Measurements from ENCODE around the gene FGD5.

Gene FGD5

GRCh38 chr3:14959359-14959943 is 140.7 kb downstream of the FGD5 start:
- no peak for DNase-seq (ENCODE audit: low read depth in 2 of 2, low spot score in 1 of 2)

GRCh38 chr3:14962762-14963161 is 144.0 kb downstream of the FGD5 start:
- no peak for DNase-seq (ENCODE audit: low read depth in 2 of 2, low spot score in 1 of 2)

- DNase-seq (ENCODE audit: low read depth in 2 of 2, low spot score in 1 of 2): no peak
Measured at GRCh38 chr3:14967285-14967684, 148.5 kb downstream of the FGD5 start.

- no peak for DNase-seq (ENCODE audit: low read depth in 2 of 2, low spot score in 1 of 2)
Measured at GRCh38 chr3:14969671-14970070, 150.9 kb downstream of the FGD5 start.

GRCh38 chr3:14976317-14976716 is 157.6 kb downstream of the FGD5 start:
- DNase-seq (ENCODE audit: low read depth in 2 of 2, low spot score in 1 of 2): no peak

GRCh38 chr3:14980689-14981088 is 161.9 kb downstream of the FGD5 start:
- DNase-seq (ENCODE audit: low read depth in 2 of 2, low spot score in 1 of 2): no peak

Measured in stimulated activated CD8-positive, alpha-beta memory T cell treated with anti-CD3 and anti-CD28 coated beads, Interleukin-4, amount 100 ng/mL, for 4 hours (primary cell).